Parathyroid adenoma (tissue), 2 donors: ENCODE measurements around the gene RBBP8NL.

Source experiments
- H2AFZ ChIP-seq: fragments of 300-600 bp; sonication (generic); one replicate; pipeline ENCODE4 v1.7.0; 2017; ENCODE audit warnings: antibody characterized with exemption, mild to moderate bottlenecking
- H3K27ac ChIP-seq: fragments of 300-600 bp; sonication (generic); one replicate; pipeline ENCODE4 v1.7.0; 2017
- H3K27me3 ChIP-seq: fragments of 300-600 bp; sonication (generic); one replicate; pipeline ENCODE4 v1.7.0; 2017; ENCODE audit warnings: low read length; ENCODE audit not compliant: control insufficient read depth, insufficient read depth
- H3K36me3 ChIP-seq: fragments of 300-600 bp; sonication (generic); one replicate; pipeline ENCODE4 v1.7.0; 2017; ENCODE audit warnings: low read length; ENCODE audit not compliant: control insufficient read depth, insufficient read depth
- H3K4me1 ChIP-seq: fragments of 300-600 bp; sonication (generic); one replicate; pipeline ENCODE4 v1.7.0; 2017; ENCODE audit warnings: control low read depth
- H3K4me2 ChIP-seq: fragments of 300-600 bp; sonication (generic); one replicate; pipeline ENCODE4 v1.7.0; 2017; ENCODE audit warnings: low read length
- H3K4me3 ChIP-seq: fragments of 300-600 bp; sonication (generic); one replicate; pipeline ENCODE4 v1.7.0; 2017; ENCODE audit warnings: low read depth, low read length
- H3K79me2 ChIP-seq: fragments of 300-600 bp; sonication (generic); one replicate; pipeline ENCODE4 v1.7.0; 2017; ENCODE audit warnings: control low read depth
- H3K9ac ChIP-seq: fragments of 300-600 bp; sonication (generic); one replicate; pipeline ENCODE4 v1.7.0; 2017; ENCODE audit warnings: mild to moderate bottlenecking
- H3K9me3 ChIP-seq: fragments of 300-600 bp; sonication (generic); one replicate; pipeline ENCODE4 v1.7.0; 2017; ENCODE audit warnings: low read length; ENCODE audit not compliant: control insufficient read depth
- TF ChIP-seq, protein P1 (sequence below): fragments of 300-600 bp; sonication (generic); IDR thresholded peaks from one replicate; pipeline ENCODE4 v1.7.0; 2017; ENCODE audit warnings: antibody characterized with exemption, mild to moderate bottlenecking
- donor health status: primary hyperparathyroidism.

Gene RBBP8NL

DNA sequence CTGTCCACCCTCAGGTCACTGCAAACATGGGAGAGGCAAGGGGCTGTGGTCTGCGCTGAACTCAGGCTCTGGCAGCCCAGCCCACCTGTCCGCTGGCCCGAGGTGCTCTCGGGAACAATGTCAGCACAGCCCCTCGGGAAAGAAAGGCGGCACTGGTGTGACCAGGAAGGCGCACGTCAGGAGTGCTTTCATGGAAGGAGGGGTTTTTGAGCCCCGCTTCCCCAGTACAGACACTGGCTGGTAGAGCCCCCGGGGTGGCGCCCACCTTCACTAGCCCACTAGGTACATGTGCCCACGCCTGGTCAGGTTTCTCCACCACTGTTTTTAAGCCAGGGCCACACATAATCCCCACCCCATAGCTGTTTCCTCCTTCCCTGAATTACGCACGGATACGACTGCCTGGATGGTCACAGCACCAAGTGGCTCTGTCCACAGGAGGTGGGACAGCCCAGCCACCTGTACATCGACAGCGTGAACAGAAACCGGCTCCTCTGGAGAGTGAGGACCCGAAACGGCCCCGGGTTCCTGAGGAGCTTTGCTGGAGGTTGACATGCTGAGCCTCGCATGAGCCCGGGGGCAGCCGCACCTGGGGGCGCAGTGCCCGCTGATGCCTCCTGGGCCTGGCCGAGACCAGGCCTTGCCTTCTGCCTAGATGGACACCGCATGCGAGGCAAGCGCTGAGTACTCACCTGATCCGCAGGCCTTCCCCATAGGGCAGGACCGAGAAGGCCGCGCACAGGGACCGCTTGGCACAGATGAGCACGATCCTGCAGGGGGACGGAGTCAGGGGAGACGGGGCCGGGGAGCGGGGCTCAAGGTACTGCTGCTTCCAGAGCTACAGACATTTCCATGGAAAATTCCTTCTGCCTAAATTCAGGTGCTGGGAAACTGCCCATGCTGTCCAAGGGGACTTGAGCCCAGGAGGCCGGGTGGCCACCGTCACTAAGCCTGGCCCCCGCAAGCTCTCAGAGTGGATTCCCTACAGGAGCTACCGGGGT is 32.8 kb downstream of the RBBP8NL start:
- Histone ChIP-seq H3K4me1 (peaks cover 9% of the 10 kb centered on the region), H3K79me2 (peaks cover 5% of the 10 kb centered on the region), H3K27me3 (no peaks in the 10 kb centered on the region), H3K9me3 (no peaks in the 10 kb centered on the region), H3K4me3 (no peak overlapping the region), H3K27ac (no peak overlapping the region), H3K36me3 (no peaks in the 10 kb centered on the region), H3K4me2 (no peak overlapping the region), H2AFZ (no peak overlapping the region), H3K9ac (no peak overlapping the region)
- TF ChIP-seq, protein P1, sequence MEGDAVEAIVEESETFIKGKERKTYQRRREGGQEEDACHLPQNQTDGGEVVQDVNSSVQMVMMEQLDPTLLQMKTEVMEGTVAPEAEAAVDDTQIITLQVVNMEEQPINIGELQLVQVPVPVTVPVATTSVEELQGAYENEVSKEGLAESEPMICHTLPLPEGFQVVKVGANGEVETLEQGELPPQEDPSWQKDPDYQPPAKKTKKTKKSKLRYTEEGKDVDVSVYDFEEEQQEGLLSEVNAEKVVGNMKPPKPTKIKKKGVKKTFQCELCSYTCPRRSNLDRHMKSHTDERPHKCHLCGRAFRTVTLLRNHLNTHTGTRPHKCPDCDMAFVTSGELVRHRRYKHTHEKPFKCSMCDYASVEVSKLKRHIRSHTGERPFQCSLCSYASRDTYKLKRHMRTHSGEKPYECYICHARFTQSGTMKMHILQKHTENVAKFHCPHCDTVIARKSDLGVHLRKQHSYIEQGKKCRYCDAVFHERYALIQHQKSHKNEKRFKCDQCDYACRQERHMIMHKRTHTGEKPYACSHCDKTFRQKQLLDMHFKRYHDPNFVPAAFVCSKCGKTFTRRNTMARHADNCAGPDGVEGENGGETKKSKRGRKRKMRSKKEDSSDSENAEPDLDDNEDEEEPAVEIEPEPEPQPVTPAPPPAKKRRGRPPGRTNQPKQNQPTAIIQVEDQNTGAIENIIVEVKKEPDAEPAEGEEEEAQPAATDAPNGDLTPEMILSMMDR = no peak

DNA sequence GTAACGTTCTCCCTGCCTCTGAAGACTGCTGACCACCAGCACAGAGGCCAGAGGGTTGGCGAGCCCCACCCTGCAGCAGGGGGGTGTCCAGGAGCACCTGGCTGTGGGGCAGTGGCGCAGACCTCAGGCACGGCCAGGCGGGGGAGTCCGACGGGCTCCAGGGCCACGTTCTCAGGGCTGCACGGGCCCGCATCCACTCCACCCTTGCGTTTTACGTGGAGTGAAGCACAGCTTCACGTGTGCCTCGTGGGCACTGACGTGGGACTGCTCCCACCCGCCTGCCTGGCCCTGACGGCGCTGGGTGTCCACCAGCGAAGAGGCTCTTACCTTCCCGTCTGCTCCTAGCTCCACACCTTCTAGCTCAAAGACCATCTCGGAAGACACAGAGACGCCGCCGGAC is 33.5 kb downstream of the RBBP8NL start:
- no peaks in the 10 kb centered on the region for H3K9me3 ChIP-seq
- no peaks in the 10 kb centered on the region for H3K36me3 ChIP-seq

DNA sequence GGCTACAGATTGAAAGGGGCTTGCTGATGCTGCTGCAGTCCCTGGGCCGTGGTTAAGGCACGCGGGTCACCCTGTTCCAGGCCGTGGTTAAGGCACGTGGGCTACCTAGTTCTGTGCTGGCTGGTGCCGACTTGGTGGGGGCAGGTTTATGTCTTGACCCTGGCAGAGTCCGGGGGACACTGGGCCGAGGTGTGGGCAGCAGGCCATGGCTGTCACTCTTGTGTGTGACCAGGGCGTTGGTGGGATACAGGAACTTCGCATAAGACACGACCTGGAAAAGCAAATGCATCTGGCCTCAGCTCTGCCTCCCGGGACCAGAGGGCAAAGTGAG is 34.0 kb downstream of the RBBP8NL start:
- TF ChIP-seq, protein P1 = no peak
- Histone ChIP-seq H3K4me3 (no peak overlapping the region), H3K79me2 (peaks cover 5% of the 10 kb centered on the region), H3K36me3 (no peaks in the 10 kb centered on the region), H3K9ac (no peak overlapping the region), H2AFZ (no peak overlapping the region), H3K4me2 (no peak overlapping the region), H3K27me3 (no peaks in the 10 kb centered on the region), H3K9me3 (no peaks in the 10 kb centered on the region), H3K27ac (no peak overlapping the region), H3K4me1 (peaks cover 9% of the 10 kb centered on the region)

More for the DNA sequence above, 33.5 kb downstream of the RBBP8NL start:
- Histone ChIP-seq H2AFZ (no peak overlapping the region), H3K27ac (no peak overlapping the region), H3K4me3 (no peak overlapping the region), H3K79me2 (peaks cover 5% of the 10 kb centered on the region), H3K9ac (no peak overlapping the region), H3K4me2 (no peak overlapping the region), H3K27me3 (no peaks in the 10 kb centered on the region), H3K4me1 (peaks cover 9% of the 10 kb centered on the region)
- TF ChIP-seq, protein P1 = no peak

DNA sequence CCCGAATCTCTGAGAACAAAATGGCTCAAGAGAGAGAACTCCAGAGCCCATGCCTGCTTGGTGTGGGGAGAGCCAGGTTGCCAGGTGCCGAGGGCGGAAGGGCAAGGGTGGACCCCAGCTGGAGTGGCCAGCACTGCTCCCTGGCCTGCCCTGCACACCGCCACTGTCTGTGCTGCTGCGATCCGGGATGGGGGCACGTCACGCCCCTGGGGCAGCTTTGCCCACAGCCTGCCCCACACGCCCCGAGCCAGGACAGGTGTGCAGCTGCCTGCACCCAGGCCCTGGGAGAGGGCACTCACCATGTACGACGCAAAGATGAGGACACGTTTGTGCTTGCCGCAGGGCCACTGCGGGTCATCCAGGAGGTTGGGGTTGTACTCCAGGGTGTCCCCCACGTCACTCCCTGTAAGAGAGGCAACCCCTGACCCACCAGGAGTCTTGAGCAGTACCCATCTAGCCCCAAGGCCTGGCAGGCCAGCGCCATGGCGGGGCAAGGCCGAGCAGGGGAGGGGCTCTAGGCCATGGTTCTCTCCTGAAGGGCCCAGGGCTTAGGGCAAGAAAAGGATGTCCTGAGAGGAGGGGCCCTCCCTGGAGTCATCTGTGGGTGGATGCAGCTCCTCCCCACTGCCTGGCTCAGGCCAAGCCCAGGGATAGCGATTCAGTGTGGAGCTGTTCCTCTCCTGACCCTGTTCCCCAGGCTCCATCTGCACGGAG is 34.6 kb downstream of the RBBP8NL start:
- Histone ChIP-seq H3K27ac (no peak overlapping the region), H3K36me3 (no peaks in the 10 kb centered on the region), H3K4me3 (no peak overlapping the region), H3K79me2 (peaks cover 8% of the 10 kb centered on the region), H3K4me2 (no peak overlapping the region), H3K27me3 (no peaks in the 10 kb centered on the region), H2AFZ (no peak overlapping the region), H3K9ac (no peak overlapping the region), H3K4me1 (peaks cover 9% of the 10 kb centered on the region), H3K9me3 (no peaks in the 10 kb centered on the region)
- TF ChIP-seq, protein P1 = no peak
